HG02759 (cell line): ENCODE results near the gene SOCS7.

Experiments used
- ATAC-seq: cut with Tn5 transposase; IDR thresholded peaks from one replicate; pipeline ENCODE4 v1.9.1; 2021; ENCODE audit warnings: mild to moderate bottlenecking, moderate library complexity; ENCODE audit not compliant: unreplicated experiment

SOCS7 gene

DNA sequence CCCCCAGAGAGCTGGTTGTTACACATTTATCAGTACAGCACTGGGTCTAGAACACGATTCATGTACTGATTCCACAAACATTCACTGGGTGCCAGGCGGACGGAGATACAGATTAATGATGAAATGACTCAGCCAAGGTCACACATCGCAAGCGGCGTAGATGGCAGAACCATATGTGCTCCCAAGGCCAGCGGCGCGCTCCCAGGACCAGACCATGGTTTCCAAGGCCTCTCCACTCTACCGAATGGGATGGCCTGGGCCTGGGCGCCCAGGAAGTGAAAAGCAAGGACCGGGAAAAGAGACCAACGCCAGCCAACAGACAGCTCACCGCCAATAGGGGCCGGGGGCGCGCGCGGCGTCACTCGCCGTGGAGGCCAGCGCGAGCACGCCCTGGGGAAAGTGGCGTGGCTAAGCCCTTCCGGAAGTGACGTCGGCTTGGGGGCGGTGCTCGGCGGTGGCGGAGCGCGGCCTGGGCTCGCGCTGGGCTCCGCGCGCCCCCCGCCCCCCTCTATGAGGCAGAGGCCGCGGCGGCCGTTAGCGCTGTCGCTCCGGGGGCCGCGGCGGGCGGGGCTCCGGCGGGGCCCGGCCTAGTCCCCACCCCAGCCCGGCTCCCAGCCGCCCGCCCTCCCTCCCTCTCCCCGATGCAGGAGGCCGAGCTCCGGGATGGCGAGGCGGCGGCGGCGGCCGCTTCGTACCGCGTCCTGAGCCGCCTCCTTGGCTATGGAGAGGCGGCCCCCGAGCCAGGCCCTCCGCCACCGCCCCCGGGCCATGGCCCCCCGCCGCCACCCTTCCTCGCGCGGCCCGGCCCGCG lies at the start of gene SOCS7:
TSS of gene SOCS7 (plus strand) at position 433 of the 811 bp plus-strand sequence. CDS start at position 642, 209 bp downstream.
- peak; percentile 92 for ATAC-seq

DNA sequence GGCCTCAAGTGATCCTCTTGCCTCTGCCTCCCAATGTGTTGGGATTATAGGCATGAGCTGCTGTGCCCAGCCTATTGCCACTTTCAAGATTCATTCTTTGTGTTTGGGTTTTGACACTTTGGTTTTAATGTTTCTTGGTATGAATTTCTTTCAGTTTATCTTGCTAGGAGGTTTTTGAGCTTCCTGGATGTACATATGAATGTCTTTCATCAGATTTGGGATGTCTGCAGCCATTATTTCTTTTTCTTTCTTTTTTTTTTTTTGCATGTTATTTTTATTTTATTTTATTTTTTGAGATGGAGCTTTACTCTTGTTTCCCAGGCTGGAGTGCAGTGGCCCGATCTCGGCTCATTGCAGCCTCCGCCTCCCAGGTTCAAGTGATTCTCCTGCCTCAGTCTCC lies 36.1 kb upstream of the SOCS7 start:
- no peak for ATAC-seq

- ATAC-seq, result no peak
Observed at GRCh38 chr17:38317081-38317480, 34.6 kb upstream of the SOCS7 start.

DNA sequence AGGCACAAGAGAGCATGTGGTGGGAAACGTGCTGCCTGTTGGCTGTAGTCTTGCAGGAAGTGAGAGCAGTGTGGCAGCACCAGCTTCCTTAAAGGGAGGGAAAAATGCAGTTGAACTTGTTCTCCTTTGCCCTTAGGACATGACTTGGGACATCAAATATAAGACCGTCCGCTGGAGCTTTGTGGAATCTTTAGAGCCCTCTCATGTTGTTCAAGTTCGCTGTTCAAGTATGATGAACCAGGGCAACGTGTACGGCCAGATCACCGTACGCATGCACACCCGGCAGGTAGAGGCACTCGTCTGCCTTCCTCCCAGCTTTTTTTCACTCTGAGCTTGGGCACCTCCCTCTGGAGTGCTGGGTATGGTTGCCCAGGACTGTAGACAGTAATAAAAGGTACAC lies 31.2 kb upstream of the SOCS7 start:
- no peak for ATAC-seq

- no peak for ATAC-seq
Observed at GRCh38 chr17:38322156-38322779, 29.4 kb upstream of the SOCS7 start.

DNA sequence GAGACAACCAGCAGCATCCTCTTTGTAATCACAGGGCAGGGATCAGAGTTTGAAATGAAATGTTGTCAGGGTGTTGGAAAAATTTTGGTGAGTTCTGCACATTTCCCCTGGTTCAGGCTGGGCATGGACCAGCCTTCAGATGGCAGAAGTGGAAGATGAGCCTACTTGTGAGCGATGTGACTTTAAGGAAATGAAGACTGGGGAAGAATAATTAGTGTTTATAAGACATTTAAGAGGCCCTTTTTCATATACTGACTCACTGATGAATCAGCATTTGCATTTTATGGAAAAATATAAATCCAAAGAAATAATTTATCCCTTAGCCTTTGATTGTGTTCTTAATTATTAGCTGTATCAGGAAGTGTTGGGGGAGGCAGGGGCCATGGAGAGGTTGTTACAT lies 28.7 kb upstream of the SOCS7 start:
- ATAC-seq, result no peak

DNA sequence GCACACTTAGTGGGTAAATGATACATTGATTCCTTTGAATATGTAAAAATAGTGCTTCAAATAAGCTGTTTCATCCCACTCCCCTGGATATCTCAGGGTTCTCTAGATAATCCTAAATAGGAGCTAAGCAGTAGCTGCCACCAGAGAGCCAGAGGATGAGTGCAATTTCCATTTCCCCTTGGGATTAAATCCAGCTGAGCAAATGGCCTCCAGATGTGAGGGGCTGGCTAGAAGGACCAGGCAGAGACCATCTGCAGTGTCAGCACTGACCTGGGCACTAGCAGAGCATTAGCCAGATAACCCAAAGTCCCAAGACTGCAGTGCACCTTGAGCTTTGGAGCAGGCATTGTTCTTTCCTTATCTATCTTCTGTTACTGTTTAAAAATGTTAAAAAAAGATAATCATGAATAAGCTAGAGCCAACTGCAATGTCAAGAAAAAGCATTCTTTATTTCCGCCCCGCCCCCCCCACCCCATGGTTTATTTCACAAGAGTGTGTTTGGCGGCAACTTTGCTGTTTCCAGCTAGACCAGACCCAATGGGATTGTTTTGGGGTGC lies 27.4 kb upstream of the SOCS7 start:
- ATAC-seq, result no peak

DNA sequence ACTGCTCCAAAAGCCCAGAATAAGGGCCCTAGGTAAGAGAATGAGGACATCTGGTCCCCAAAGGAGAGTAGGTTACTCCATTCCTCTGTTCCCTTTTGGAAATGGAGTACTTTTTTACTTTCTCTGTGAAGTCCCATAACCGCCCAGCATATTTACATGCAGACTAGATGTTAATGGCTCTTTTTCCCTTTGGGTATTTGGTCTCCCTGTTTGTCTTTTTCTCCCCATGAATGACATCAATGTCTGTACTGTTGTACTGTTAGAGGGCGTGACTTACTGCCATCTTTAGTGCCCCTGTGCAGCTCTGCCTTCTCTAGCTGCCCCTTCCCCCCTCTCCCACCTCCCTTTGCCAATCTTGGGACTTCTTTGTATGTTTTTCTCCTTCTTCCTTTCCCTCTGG lies 26.9 kb upstream of the SOCS7 start:
- ATAC-seq, result no peak

DNA sequence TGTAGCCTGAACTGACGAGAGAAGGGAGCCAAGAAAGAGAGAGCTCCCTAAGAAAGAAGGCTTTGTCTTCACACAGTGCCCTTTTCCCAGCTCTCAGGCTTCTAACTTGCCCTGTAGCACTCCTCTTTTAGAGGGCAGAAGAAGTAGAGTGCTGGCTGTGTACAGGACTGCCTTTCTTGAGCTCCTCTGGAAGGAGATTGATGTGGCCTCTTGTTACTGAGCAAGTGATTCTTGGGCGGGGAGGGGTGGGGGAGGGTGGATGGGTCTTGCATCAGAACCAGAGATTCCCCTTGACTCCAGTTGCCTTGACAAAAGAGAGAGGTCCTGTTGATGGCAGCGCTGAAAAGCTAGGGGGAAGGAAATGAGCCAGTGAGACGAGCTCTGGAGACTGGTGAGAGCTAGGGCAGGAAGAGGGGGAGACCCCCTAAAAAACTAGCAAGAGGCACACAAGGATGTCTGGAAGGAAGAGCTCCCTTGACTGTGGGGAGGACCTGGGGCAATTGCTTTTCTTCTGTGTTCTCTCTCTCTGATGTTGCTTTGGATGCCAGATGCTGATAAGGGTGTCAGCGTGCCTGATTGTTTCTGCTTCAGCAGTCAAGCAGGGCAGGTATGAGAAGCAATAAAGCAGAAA lies 26.3 kb upstream of the SOCS7 start:
- no peak for ATAC-seq

- no peak for ATAC-seq
Observed at GRCh38 chr17:38326996-38327792, 24.4 kb upstream of the SOCS7 start.

DNA sequence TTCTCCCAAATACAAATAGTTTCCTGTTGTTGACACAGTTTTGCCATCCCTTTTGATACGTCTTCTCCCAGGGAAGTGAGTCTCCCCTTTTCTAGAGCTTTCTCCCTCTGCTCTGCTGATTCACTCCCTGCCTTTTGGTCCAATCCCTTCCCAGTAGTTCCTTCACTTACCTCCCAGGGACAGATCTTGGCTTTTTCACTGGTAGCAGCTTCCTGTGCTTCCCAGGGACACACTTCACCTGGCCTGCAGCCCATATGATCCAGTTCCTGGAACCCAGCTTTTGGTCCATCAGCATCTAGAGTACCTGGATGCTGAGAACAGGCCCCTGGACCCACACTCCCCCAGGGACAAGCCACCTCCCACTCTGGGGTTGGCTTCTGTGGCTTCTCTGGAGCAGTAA lies 23.7 kb upstream of the SOCS7 start:
- ATAC-seq, result no peak

- no peak for ATAC-seq
Observed at GRCh38 chr17:38328620-38329019, 23.0 kb upstream of the SOCS7 start.

DNA sequence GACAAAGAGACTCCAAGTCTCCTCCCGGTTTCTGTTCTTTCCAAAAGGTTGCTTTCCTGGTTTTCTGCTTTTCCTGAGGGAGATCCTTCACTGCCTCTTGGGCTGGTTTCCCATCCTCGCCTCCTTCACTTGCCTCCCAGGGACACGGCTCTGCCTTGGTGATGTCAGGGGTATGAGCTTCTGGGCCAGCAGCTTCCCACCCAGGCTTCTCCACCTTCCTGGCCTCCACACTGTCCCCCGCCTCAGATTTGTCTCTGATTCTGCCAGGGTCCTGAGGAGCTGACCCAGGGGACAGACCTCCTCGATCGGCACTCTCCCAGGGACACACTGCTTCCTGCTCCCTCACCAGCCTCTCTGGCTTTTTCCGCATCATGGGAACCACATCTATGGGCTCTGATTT lies 22.4 kb upstream of the SOCS7 start:
- no peak for ATAC-seq

GRCh38 chr17:38329808-38330730 lies 21.6 kb upstream of the SOCS7 start:
- no peak for ATAC-seq

DNA sequence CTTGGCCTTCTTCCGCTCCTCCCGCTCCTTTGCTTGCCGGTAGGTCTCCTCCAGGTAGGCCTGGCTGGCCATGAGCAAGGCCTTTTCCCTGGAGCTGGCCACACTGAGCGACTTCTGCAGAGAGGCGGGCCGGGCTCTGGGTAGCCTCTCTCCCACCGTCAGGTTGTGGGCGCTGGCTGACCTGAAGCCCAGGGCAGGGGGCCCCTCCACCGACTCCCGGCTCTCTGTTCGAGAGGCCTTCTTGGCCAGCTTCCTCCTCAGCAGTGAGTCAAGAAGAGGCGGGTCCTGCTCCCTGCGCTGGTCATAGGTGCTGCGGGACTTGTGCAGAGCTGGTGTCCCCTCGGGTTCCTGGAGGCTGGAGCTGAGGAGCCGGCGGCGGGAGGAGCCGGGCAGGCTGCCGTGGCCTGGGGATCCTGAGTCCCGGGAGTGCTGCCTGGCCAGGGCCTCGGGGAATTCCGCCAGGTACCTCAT lies 20.7 kb upstream of the SOCS7 start:
- ATAC-seq, result no peak

DNA sequence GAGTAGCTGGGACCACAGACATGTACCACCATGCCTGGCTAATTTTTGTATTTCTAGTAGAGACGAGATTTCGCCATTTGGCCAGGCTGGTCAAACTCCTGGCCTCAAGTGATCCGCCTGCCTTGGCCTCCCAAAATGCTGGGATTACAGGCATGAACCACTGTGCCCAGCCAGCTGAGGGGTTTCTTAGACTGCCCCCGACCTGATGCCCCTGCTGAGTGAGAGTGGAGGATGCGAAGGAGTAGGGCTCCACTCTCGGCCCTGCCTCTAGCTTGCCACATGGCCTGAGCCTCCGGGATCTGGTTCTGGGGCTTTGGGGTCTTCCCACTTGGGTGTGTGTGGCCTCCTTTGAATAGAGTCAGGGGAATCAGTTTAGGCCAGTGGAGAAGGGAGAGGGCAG lies 18.9 kb upstream of the SOCS7 start:
- ATAC-seq, result no peak

DNA sequence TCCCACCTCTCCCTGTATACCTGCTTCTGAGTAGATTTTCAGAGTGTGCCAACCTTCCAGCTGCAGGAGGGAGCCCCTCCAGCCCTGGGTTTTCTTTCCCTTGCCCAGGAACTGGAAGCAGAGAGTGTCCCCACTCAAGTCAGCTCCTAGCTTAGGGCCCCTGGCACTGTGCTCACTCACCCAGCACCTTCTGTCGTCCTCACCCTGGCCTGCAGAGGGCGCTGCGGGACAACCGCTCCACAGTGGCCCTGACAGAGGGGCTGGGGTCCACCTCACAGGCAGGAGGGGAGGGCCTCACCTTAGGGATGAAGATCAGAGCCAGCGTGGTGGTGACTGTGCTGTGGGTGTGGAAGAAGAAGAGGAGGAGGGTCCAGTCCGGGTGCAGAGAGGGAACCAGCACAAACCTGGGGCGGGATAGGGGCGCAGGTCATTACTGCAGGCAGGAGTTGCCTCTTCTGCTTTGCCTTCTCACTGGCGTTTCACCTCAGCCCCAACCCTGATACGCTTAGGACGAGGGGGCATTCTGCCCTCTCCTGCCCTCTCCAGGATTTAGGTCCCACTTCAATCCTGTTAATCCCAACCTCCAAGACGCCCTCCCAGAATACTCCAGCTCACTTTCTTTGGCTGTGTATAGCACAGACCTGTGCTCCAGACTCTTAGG lies 17.9 kb upstream of the SOCS7 start:
- no peak for ATAC-seq

DNA sequence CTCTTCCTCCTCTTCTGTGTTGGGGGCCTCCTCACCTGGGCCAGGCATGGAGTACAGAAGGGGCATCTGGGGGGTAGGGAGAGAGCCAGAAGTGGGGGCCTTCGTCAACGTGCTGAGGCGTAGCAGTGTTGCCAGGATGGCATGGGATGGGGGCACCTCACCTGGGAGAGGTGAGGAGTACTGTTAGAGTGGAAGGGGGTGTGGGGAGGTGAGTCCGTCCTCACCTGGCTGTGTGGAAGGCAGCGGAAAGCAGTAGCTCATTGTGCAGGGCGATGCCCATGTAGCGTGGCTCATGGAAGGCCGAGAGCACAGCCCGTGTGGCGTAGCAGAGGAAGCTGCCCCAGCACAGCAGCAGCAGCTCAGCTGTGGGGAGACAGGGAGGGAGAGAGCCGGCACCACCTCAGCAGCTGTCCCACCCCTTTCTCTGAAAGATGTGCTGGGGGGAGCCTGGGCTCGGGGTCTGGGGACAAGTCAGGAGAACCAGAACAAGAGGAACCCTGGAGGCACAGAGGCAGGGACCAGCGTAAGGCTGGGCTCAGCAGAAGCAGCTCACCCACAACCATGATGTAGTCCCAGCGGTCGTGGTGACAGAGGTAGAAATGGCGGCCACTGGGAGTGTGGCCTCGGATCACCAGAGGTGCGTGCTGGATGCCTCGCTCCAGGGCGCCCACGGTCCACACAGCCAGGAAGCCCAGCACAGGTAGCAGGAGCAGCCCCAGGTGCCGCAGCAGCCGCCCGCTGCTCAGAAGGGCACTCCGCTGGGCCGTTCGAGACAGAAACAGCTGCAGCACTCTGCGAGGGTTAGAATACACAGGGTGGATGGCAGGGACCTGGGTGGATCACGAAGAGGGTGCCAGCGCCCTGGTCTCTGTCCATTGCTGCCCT lies 16.9 kb upstream of the SOCS7 start:
- ATAC-seq, result no peak
